ENCODE results near the gene TSPAN15.

The TSPAN15 gene

DNA sequence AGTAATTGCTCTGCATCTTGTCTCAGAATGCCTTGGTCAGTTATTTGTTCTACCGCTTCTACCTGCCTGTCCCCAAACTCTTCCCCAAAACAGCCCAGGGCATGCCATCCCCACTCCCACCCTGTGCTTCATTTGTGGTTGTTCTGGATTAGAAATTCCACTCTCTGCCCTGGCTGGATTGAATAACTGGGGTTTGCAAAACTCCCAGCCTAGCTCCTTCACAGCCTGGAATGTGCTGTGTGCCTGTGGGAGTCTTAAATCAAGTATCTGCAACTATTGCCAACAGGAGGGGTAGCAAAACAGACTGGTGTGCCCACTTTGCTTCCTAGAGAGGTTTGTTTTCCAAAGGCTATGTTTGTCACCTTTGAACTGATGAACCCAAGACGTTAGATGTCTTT is 24.2 kb downstream of the TSPAN15 start:
- no peak for DNase-seq
- Histone ChIP-seq H3K4me1 (ENCODE audit: control extremely low read depth in 1 of 4, control insufficient read depth in 4 of 4, insufficient read depth in 4 of 4, low read length in 3 of 4) (peaks cover 0 to 47% (median 13%) of the 10 kb centered on the region in 4 experiments), H3K9me3 (ENCODE audit: control extremely low read depth in 1 of 5, control insufficient read depth in 4 of 5, insufficient read depth in 2 of 5, low read depth in 1 of 5, low read length in 4 of 5) (no peaks in the 10 kb centered on the region), H3K36me3 (ENCODE audit: control insufficient read depth in 4 of 4, insufficient read depth in 4 of 4, low read length in 3 of 4) (no peaks in the 10 kb centered on the region), H3K27me3 (replicated peaks in 2 of 5; ENCODE audit: control insufficient read depth in 4 of 5, insufficient read depth in 5 of 5, low read length in 4 of 5) (no peaks in the 10 kb centered on the region), H3K4me3 (ENCODE audit: control insufficient read depth in 1 of 7, extremely low read depth in 1 of 7, insufficient read depth in 4 of 7, low read depth in 2 of 7, low read length in 6 of 7) (no peak overlapping the region), H3K27ac (ENCODE audit: insufficient read depth in 1 of 2, low read depth in 1 of 2, low read length in 2 of 2, poor library complexity in 1 of 2, severe bottlenecking in 2 of 2) (no peak overlapping the region)
- 100% methylated on average over 1 of the region's 2 CpGs for WGBS (ENCODE audit: insufficient coverage)
- CTCF ChIA-PET, result no interaction called here
- POLR2A ChIA-PET, result no interaction called here

DNA sequence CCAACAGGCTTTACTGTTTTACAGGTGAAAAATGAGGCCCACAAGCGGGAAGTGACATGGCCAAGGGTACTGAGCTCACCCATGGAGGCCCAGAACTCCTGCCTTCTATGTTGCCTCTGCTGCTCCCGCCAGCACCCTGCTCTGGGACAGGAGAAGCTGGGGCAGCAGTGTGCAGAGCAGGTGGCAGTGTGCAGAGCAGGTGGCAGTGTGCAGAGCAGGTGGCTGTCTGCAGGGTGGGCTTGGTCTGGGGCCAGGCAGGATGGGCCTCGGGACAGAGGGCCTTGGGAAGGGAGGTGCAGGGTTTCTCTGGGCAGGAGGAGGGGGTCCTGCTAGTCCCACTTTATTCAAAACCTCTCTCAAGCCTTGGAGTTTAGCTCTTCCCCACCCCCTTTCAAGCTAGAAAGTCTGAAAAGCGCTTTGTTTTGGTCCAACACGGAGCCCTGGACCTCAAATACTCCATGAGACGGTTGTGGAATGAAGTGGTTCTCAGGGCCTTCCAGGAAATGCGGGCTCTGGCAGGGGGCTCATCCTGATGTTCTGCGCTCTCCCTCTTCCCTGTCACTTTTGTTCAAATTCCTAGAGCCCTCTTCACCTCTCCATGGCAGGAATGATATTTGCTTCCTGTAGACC is 26.8 kb downstream of the TSPAN15 start:
- WGBS (ENCODE audit: insufficient coverage), result 98% methylated on average over 7 of the region's 8 CpGs
- Histone ChIP-seq H3K9me3 (ENCODE audit: control extremely low read depth in 1 of 5, control insufficient read depth in 4 of 5, insufficient read depth in 2 of 5, low read depth in 1 of 5, low read length in 4 of 5) (no peaks in the 10 kb centered on the region), H3K4me1 (ENCODE audit: control extremely low read depth in 1 of 4, control insufficient read depth in 4 of 4, insufficient read depth in 4 of 4, low read length in 3 of 4) (peaks cover 0 to 36% (median 18%) of the 10 kb centered on the region in 4 experiments), H3K27ac (ENCODE audit: insufficient read depth in 1 of 2, low read depth in 1 of 2, low read length in 2 of 2, poor library complexity in 1 of 2, severe bottlenecking in 2 of 2) (no peak overlapping the region), H3K36me3 (ENCODE audit: control insufficient read depth in 4 of 4, insufficient read depth in 4 of 4, low read length in 3 of 4) (no peaks in the 10 kb centered on the region), H3K27me3 (replicated peaks in 2 of 5; ENCODE audit: control insufficient read depth in 4 of 5, insufficient read depth in 5 of 5, low read length in 4 of 5) (no peaks in the 10 kb centered on the region), H3K4me3 (ENCODE audit: control insufficient read depth in 1 of 7, extremely low read depth in 1 of 7, insufficient read depth in 4 of 7, low read depth in 2 of 7, low read length in 6 of 7) (no peak overlapping the region)
- DNase-seq, result no peak
- POLR2A ChIA-PET, result no interaction called here
- CTCF ChIA-PET, result interaction anchor here (1.0 to 1.2 kb wide), 2 partner anchors 23 to 30 kb away, joined by 3 to 4 read pairs; no protein-coding TSS in a partner anchor

DNA sequence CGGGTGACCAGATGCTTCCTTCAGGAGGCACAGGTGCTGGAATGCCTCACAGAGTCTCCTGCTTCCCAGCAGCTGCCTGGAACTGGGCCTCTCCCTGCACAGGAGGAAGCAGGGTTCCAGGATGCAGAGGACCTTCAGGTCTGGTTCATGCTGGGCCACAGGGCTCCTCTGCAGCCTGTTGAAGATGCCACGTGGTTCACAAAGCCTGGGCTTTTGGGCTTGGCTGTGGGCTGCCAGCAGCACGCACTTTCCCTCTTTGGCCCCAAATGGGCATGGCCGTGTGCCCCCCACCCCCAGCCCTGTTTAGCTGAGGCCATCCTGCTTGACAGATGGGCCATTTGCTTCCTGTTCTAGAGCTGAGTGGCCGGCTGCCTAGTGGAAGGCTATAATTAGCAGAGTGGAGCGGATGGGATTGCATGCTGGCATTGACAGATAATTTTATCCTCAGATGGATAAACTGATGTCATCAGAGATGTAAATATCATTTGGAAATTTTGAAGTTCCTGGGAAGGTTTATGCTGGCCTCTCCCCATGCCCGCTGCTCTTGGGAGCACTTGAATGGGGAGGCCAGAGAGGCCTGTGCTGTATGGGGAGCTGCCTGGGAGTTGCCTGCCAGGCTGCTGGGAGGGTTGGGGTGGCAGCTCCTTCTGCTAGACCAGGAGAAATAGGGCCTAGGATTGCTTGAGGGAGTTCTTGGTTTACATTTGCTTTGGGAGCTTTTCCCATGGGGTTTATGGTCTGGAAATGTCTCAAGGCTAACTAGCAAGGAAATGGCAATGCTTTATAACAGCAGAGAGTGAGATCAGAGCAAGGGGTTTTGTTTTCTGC is 28.2 kb downstream of the TSPAN15 start:
- Histone ChIP-seq H3K9me3 (ENCODE audit: control extremely low read depth in 1 of 5, control insufficient read depth in 4 of 5, insufficient read depth in 2 of 5, low read depth in 1 of 5, low read length in 4 of 5) (no peaks in the 10 kb centered on the region), H3K36me3 (ENCODE audit: control insufficient read depth in 4 of 4, insufficient read depth in 4 of 4, low read length in 3 of 4) (no peaks in the 10 kb centered on the region), H3K4me3 (ENCODE audit: control insufficient read depth in 1 of 7, extremely low read depth in 1 of 7, insufficient read depth in 4 of 7, low read depth in 2 of 7, low read length in 6 of 7) (no peak overlapping the region), H3K27me3 (replicated peaks in 2 of 5; ENCODE audit: control insufficient read depth in 4 of 5, insufficient read depth in 5 of 5, low read length in 4 of 5) (no peaks in the 10 kb centered on the region), H3K4me1 (ENCODE audit: control extremely low read depth in 1 of 4, control insufficient read depth in 4 of 4, insufficient read depth in 4 of 4, low read length in 3 of 4) (peaks cover 0 to 32% (median 18%) of the 10 kb centered on the region in 4 experiments), H3K27ac (ENCODE audit: insufficient read depth in 1 of 2, low read depth in 1 of 2, low read length in 2 of 2, poor library complexity in 1 of 2, severe bottlenecking in 2 of 2) (no peak overlapping the region)
- ChIA-PET POLR2A (no interaction called here), CTCF (interaction anchor here (0.6 to 1.2 kb wide), 5 partner anchors 9 to 601 kb away, joined by 3 to 4 read pairs (median 3); no protein-coding TSS in a partner anchor)
- WGBS (ENCODE audit: insufficient coverage), result 51% methylated on average over 4 of the region's 7 CpGs
- no peak for DNase-seq

DNA sequence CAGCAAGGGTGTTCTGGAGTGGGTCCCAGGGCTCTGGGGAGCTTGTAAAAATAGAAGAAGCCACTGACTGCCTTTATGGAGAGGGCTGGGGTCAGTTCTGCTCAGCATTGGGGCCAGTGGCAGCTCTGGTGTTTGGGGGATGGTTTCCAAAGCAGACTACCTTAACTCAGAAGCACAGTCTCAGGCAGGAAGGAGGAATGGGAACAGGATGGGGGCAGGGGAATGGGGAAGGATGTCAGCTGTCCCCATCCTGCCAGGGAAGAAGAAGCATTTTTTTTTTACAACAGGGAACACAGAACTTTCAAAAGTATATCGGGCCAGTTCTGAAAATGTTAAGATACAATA is 28.8 kb downstream of the TSPAN15 start:
- no CpG with 5 or more reads among the region's 1 CpG for WGBS (ENCODE audit: insufficient coverage)
- POLR2A ChIA-PET, result no interaction called here
- Histone ChIP-seq H3K36me3 (ENCODE audit: control insufficient read depth in 4 of 4, insufficient read depth in 4 of 4, low read length in 3 of 4) (no peaks in the 10 kb centered on the region), H3K27ac (ENCODE audit: insufficient read depth in 1 of 2, low read depth in 1 of 2, low read length in 2 of 2, poor library complexity in 1 of 2, severe bottlenecking in 2 of 2) (no peak overlapping the region), H3K9me3 (ENCODE audit: control extremely low read depth in 1 of 5, control insufficient read depth in 4 of 5, insufficient read depth in 2 of 5, low read depth in 1 of 5, low read length in 4 of 5) (no peaks in the 10 kb centered on the region), H3K4me1 (ENCODE audit: control extremely low read depth in 1 of 4, control insufficient read depth in 4 of 4, insufficient read depth in 4 of 4, low read length in 3 of 4) (peaks cover 0 to 32% (median 19%) of the 10 kb centered on the region in 4 experiments), H3K4me3 (ENCODE audit: control insufficient read depth in 1 of 7, extremely low read depth in 1 of 7, insufficient read depth in 4 of 7, low read depth in 2 of 7, low read length in 6 of 7) (peak overlapping the region in 1 of 7 experiments; percentile 6), H3K27me3 (replicated peaks in 2 of 5; ENCODE audit: control insufficient read depth in 4 of 5, insufficient read depth in 5 of 5, low read length in 4 of 5) (no peaks in the 10 kb centered on the region)
- CTCF ChIA-PET, result interaction anchor here (0.6 to 1.6 kb wide), 4 partner anchors 8 to 601 kb away, joined by 3 to 4 read pairs (median 3); no protein-coding TSS in a partner anchor
- no peak for DNase-seq

DNA sequence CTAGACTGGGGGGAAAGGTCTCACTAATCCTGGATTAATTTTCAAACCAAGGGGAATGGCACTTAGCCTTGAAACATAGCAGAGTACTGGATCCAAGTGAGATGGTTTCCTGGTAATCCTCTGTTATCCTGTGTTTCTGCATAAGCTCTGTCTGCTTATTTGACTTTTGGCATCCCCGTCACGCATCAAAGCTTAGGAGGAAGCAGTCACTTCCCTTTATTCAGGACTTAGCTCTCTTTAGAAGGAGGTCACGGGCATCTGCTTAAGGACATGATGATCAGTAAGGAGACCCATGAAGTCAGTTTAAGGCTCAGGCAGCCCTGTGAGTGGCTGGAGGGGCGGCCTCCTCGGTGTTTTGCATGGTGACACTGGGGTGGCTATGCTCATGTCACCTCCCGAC is 30.0 kb downstream of the TSPAN15 start:
- H3K4me3 ChIP-seq (ENCODE audit: control insufficient read depth in 1 of 7, extremely low read depth in 1 of 7, insufficient read depth in 4 of 7, low read depth in 2 of 7, low read length in 6 of 7), result no peak overlapping the region
- peaks cover 0 to 32% (median 19%) of the 10 kb centered on the region in 4 experiments for H3K4me1 ChIP-seq (ENCODE audit: control extremely low read depth in 1 of 4, control insufficient read depth in 4 of 4, insufficient read depth in 4 of 4, low read length in 3 of 4)
- H3K9me3 ChIP-seq (ENCODE audit: control extremely low read depth in 1 of 5, control insufficient read depth in 4 of 5, insufficient read depth in 2 of 5, low read depth in 1 of 5, low read length in 4 of 5), result no peaks in the 10 kb centered on the region
- H3K27me3 ChIP-seq (replicated peaks in 2 of 5; ENCODE audit: control insufficient read depth in 4 of 5, insufficient read depth in 5 of 5, low read length in 4 of 5), result no peaks in the 10 kb centered on the region
- ChIA-PET CTCF (interaction anchor here (0.9 to 1.6 kb wide), 4 partner anchors 10 to 379 kb away, joined by 3 to 4 read pairs (median 3); no protein-coding TSS in a partner anchor), POLR2A (no interaction called here)
- WGBS (ENCODE audit: insufficient coverage), result 31% methylated on average over 5 of the region's 6 CpGs
- H3K36me3 ChIP-seq (ENCODE audit: control insufficient read depth in 4 of 4, insufficient read depth in 4 of 4, low read length in 3 of 4), result no peaks in the 10 kb centered on the region
- DNase-seq, result peak in 2 of 3 donors; percentile 64
- no peak overlapping the region for H3K27ac ChIP-seq (ENCODE audit: insufficient read depth in 1 of 2, low read depth in 1 of 2, low read length in 2 of 2, poor library complexity in 1 of 2, severe bottlenecking in 2 of 2)

DNA sequence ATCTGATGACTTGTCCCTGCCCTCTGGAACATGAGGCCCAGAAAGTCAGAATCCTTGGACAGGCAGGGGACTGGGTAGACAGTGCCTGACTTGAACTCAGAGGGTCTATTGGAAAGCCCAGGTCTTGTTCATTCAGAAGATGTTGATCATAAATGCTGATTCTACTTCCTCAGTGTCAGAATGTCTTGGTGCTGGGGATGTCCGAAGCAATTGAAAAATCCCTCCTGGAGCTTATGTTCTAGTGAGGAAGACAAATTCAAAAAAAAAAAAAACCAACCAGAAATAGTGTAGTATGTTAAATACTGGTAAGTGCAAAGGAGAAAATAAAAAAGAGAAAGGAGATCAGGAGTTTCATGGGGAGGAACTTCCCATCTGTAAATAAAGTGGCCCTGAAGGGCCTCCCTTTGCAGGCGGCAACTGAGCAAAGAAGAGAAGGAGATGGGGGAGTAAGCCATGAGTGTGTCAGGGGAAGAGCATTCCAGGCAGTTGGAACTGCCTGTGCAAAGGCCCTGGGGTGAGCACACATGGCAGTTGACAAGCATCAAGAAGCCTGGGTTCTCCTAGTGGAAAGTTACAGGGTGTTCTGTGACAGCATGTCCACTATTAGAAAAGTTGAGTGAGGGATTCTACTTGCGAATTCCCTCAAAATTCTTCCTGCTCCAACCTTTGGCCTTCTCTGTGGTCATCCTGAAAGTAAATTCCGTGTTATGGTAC is 30.7 kb downstream of the TSPAN15 start:
- ChIA-PET CTCF (interaction anchor here (0.9 to 1.6 kb wide), 4 partner anchors 9 to 379 kb away, joined by 3 to 4 read pairs (median 3); no protein-coding TSS in a partner anchor), POLR2A (no interaction called here)

More for the DNA sequence above, 30.7 kb downstream of the TSPAN15 start:
- WGBS (ENCODE audit: insufficient coverage), result 100% methylated on average over 1 of the region's 4 CpGs
- Histone ChIP-seq H3K36me3 (ENCODE audit: control insufficient read depth in 4 of 4, insufficient read depth in 4 of 4, low read length in 3 of 4) (no peaks in the 10 kb centered on the region), H3K4me3 (ENCODE audit: control insufficient read depth in 1 of 7, extremely low read depth in 1 of 7, insufficient read depth in 4 of 7, low read depth in 2 of 7, low read length in 6 of 7) (no peak overlapping the region), H3K9me3 (ENCODE audit: control extremely low read depth in 1 of 5, control insufficient read depth in 4 of 5, insufficient read depth in 2 of 5, low read depth in 1 of 5, low read length in 4 of 5) (peaks cover 0 to 2% (median 0%) of the 10 kb centered on the region in 5 experiments), H3K27ac (ENCODE audit: insufficient read depth in 1 of 2, low read depth in 1 of 2, low read length in 2 of 2, poor library complexity in 1 of 2, severe bottlenecking in 2 of 2) (no peak overlapping the region), H3K4me1 (ENCODE audit: control extremely low read depth in 1 of 4, control insufficient read depth in 4 of 4, insufficient read depth in 4 of 4, low read length in 3 of 4) (peaks cover 0 to 32% (median 19%) of the 10 kb centered on the region in 4 experiments), H3K27me3 (replicated peaks in 2 of 5; ENCODE audit: control insufficient read depth in 4 of 5, insufficient read depth in 5 of 5, low read length in 4 of 5) (no peaks in the 10 kb centered on the region)
- DNase-seq, result no peak

Measured in common myeloid progenitor, CD34-positive (primary cell).